Suprapubic skin (tissue), 4 donors: ENCODE measurements around the gene HORMAD2.

ENCODE experiments used
- CTCF ChIP-seq, 2 donors: fragments of 200-600 bp in 1 of 2; fragments of 450-650 bp in 1 of 2; sonication (generic) in 1 of 2; IDR thresholded peaks; one replicate each; pipeline ENCODE4 v1.5.1; 2016 to 2019; ENCODE audit warnings: antibody characterized with exemption in 2 of 2, mild to moderate bottlenecking in 1 of 2, moderate library complexity in 1 of 2
- EP300 ChIP-seq: sonication (generic); formaldehyde crosslinking; IDR thresholded peaks from one replicate; pipeline ENCODE4 v1.6.1; 2017; ENCODE audit warnings: antibody characterized with exemption
- POLR2A ChIP-seq, 2 donors: fragments of 450-650 bp; IDR thresholded peaks; one replicate each; pipeline ENCODE4 v1.6.1; 2017; ENCODE audit warnings: antibody characterized with exemption in 2 of 2, mild to moderate bottlenecking in 2 of 2, moderate library complexity in 2 of 2
- POLR2AphosphoS5 ChIP-seq, 3 donors: sonication (generic); formaldehyde crosslinking; IDR thresholded peaks; one replicate each; pipeline ENCODE4 v1.6.1; 2017; ENCODE audit warnings: antibody characterized with exemption in 3 of 3

- TF ChIP-seq CTCF (IDR thresholded peaks at IDR 0.05) = no peak
- no peak for TF ChIP-seq POLR2A (IDR thresholded peaks at IDR 0.05)
- no peak for TF ChIP-seq EP300
- no peak for TF ChIP-seq POLR2AphosphoS5 (IDR thresholded peaks at IDR 0.05)
Measured at GRCh38 chr22:30127749-30128166, 47.5 kb downstream of the HORMAD2 start.
